ENCODE results near the gene EHD4. TPM values are rescaled to one million over a fixed set of nuclear protein-coding genes. Genes with fewer than 3 reads are reported as not detected.

Gene EHD4
- total and polyA plus RNA-seq, 2 donors (not counting 3 experiments of a cell fraction or from before 2014, with no cell fraction given) = 96.7 to 128 TPM

DNA sequence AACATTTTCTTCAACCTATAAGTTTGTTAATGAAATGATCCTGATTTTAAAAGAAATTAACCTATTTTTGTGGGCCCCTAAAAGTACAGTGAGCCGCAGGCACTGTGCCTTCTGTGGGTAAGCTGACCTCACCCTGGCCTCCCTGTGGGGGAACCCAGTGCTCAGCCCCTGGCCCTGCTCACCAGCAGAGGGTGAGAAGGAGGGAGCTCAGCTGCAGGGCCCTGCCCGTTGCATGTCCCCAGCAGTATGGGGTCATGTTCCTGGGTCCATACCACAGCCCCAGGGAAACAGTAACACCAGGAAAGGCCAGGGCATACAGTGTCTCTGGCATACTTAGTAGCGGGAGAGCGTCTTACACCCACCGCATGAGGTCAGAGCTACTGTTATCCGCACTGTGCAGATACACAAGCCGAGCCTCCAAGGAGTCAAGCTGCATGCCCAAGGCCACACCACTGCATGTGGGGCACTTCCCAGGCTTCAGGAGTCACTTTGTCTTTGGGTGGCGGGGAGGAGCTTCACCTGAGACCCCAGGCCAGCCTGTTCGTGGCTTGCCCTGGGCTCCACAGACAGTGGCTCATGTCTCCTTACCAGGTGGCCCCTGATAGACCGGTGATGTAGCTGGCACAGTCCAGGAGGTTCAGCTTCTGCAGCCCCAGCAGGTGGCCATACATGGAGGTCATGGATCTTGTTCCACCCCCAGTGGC, 22.6 kb upstream of the EHD4 start:
- intact Hi-C loops (cut with micrococcal nuclease) (no loop called here), dilution Hi-C loops (cut with MboI; ENCODE audit: extremely low pct_ligation_motif_present, low sequenced_read_pairs) (no loop called here)
- CTCF ChIA-PET = interaction anchor here (0.7 to 11.0 kb wide), 6 partner anchors 18 to 139 kb away, joined by 3 to 116 read pairs (median 3); no protein-coding TSS in a partner anchor

More for the DNA sequence above, 22.6 kb upstream of the EHD4 start:
- Histone ChIP-seq H3K27ac (ENCODE audit: insufficient read depth, low read depth, low read length) (no peak overlapping the region), H3K9ac (replicated peaks; ENCODE audit: extremely low read depth, insufficient read depth, low read length) (no peak overlapping the region), H3K4me3 (replicated peaks in 1 of 3; ENCODE audit: insufficient read depth in 1 of 3, low read depth in 1 of 3, low read length in 3 of 3) (no peak overlapping the region), H3K9me3 (replicated peaks; ENCODE audit: control insufficient read depth, insufficient read depth, low read length) (no peaks in the 10 kb centered on the region), H3K9me1 (replicated peaks; ENCODE audit: control insufficient read depth, extremely low read depth, insufficient read depth, low read length) (no peaks in the 10 kb centered on the region), H3K4me2 (ENCODE audit: insufficient read depth, low read length) (no peak overlapping the region), H3K4me1 (ENCODE audit: control insufficient read depth, extremely low read depth, insufficient read depth, low read length) (peaks cover 5% of the 10 kb centered on the region), H4K20me1 (replicated peaks; ENCODE audit: control insufficient read depth, extremely low read depth, insufficient read depth, low read length) (no peaks in the 10 kb centered on the region), H3K36me3 (ENCODE audit: control insufficient read depth in 2 of 2, extremely low read depth in 1 of 2, insufficient read depth in 2 of 2, low read length in 2 of 2) (no peaks in the 10 kb centered on the region), H2AFZ (ENCODE audit: low read depth, low read length) (no peak overlapping the region), H3K27me3 (ENCODE audit: control insufficient read depth in 2 of 2, insufficient read depth in 2 of 2, low read length in 2 of 2) (no peaks in the 10 kb centered on the region), H3K79me2 (ENCODE audit: control insufficient read depth, insufficient read depth, low read length) (no peaks in the 10 kb centered on the region)
- POLR2A ChIA-PET = no interaction called here
- DNase-seq (ENCODE audit: low read depth, low spot score) = no peak
- no peak for TF ChIP-seq GATA2 (IDR thresholded peaks at IDR 0.05; ENCODE audit: insufficient read depth, insufficient read length, low read depth, low read length)
- no peak for TF ChIP-seq CTCF (IDR thresholded peaks at IDR 0.05; ENCODE audit: extremely low read depth in 1 of 2, insufficient read depth in 1 of 2, low read depth in 1 of 2, low read length in 2 of 2)
- TF ChIP-seq FOS (IDR thresholded peaks at IDR 0.05; ENCODE audit: borderline replicate concordance, insufficient read depth, low read length) = no peak
- TF ChIP-seq POLR2AphosphoS5 (IDR thresholded peaks at IDR 0.05; ENCODE audit: insufficient read depth, low read depth, low read length) = no peak
- no peak for TF ChIP-seq POLR2A (IDR thresholded peaks at IDR 0.05; ENCODE audit: low read depth, low read length)
- TF ChIP-seq, protein P1, sequence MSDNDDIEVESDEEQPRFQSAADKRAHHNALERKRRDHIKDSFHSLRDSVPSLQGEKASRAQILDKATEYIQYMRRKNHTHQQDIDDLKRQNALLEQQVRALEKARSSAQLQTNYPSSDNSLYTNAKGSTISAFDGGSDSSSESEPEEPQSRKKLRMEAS (IDR thresholded peaks at IDR 0.05; ENCODE audit: insufficient read depth, insufficient read length) = no peak
- no peak for TF ChIP-seq EZH2 (IDR thresholded peaks at IDR 0.05; ENCODE audit: borderline replicate concordance, low read depth, low read length, severe bottlenecking)
- no peak for TF ChIP-seq JUN (IDR thresholded peaks at IDR 0.05; ENCODE audit: borderline replicate concordance, insufficient read depth, insufficient read length, low read depth)
- no peak for TF ChIP-seq MYC (IDR thresholded peaks at IDR 0.05; ENCODE audit: low read depth, low read length)
- FAIRE-seq = no peak
- no TSS peak for BruUV-seq (replicated peaks)
